Temporal lobe (tissue), 2 donors: ENCODE results near the gene LRRD1. TPM values are rescaled to one million over a fixed set of nuclear protein-coding genes. Genes with fewer than 3 reads are reported as not detected.

Experiments used
- small RNA-seq: library from RNA; depleted of rRNA; stranded (forward); fragments of <200 nt; gene quantifications from one replicate; pipeline ENCODE3, GENCODE V24; 2014; ENCODE audit warnings: low replicate concordance
- total RNA-seq: library from RNA; depleted of rRNA; stranded (reverse); fragments of >200 nt; gene quantifications from one replicate; pipeline ENCODE4 v1.2.3, GENCODE V29; 2014

Gene LRRD1
- total RNA-seq, 1 donor from 2014 or later: 0.74 TPM

Small RNA genes lying within 50 kb of the gene (small RNA-seq; reads per million reads assigned to genes)
- not detected for gene MIR1285-1
- not detected for gene RF00019

Other genes starting within 250 kb of the LRRD1 start
- 190 TPM for gene AKAP9, start 238.3 kb downstream of the LRRD1 start, total RNA-seq
- gene CYP51A1, start 44.7 kb downstream of the LRRD1 start, total RNA-seq: 319 TPM
- 68.4 TPM for gene KRIT1, start 66.8 kb upstream of the LRRD1 start, total RNA-seq
- gene ANKIB1, start 66.8 kb upstream of the LRRD1 start, total RNA-seq: 87.0 TPM